Caco-2 (cell line): ENCODE results near the gene INPP4B. TPM values are rescaled to one million over a fixed set of nuclear protein-coding genes. Genes with fewer than 3 reads are reported as not detected.

ENCODE experiments used
- BruUV-seq: library from RNA; stranded (reverse); fragments of 400-500 nt; replicated peaks from 2 replicates; lab custom pipeline; 2021; lab: Mats Ljungman, UMichigan
- CTCF ChIA-PET: fragments of 300-600 bp; sonication (Branson Sonifier 250); formaldehyde crosslinking; loops from one replicate; lab custom pipeline; 2022; ENCODE audit warnings: antibody characterized with exemption; lab: Charles Lee
- POLR2A ChIA-PET: fragments of 300-600 bp; sonication (Branson Sonifier 250); formaldehyde crosslinking; loops from one replicate; lab custom pipeline; 2022; ENCODE audit warnings: antibody characterized with exemption; lab: Charles Lee
- DNase-seq, 2 experiments: peaks; one replicate each; pipeline versions ENCODE4 v3.0.0 to v3.0.0-alpha.2; 2020 to 2022
- H3K27me3 ChIP-seq: replicated peaks from 2 replicates; pipeline ENCODE4 v1.6.0; 2011; ENCODE audit warnings: low read length; ENCODE audit not compliant: control insufficient read depth, insufficient read depth
- H3K36me3 ChIP-seq: 2 replicates; pipeline ENCODE4 v1.5.1; 2011; ENCODE audit warnings: low read length; ENCODE audit not compliant: control insufficient read depth, insufficient read depth
- H3K4me1 ChIP-seq: fragments of 250-450 bp; sonication (Bioruptor Pico); 2 replicates; pipeline ENCODE4 v1.5.1; 2020; ENCODE audit warnings: mild to moderate bottlenecking
- H3K4me3 ChIP-seq: 2 replicates; pipeline ENCODE4 v1.5.1; 2011; ENCODE audit warnings: low read depth, mild to moderate bottlenecking, control low read depth, low read length
- H3K9me3 ChIP-seq: fragments of 250-450 bp; sonication (Bioruptor Pico); 2 replicates; pipeline ENCODE4 v1.5.1; 2020; ENCODE audit warnings: mild to moderate bottlenecking, moderate library complexity
- H3K27ac Mint-ChIP-seq: one replicate; pipeline ENCODE4 v1.8.0; 2022; ENCODE audit warnings: mixed read lengths; ENCODE audit not compliant: unreplicated experiment
- H3K27me3 Mint-ChIP-seq: one replicate; pipeline ENCODE4 v1.8.0; 2022; ENCODE audit warnings: mixed read lengths; ENCODE audit not compliant: insufficient read depth, unreplicated experiment
- H3K36me3 Mint-ChIP-seq: one replicate; pipeline ENCODE4 v1.8.0; 2022; ENCODE audit warnings: mild to moderate bottlenecking, mixed read lengths; ENCODE audit not compliant: insufficient read depth, unreplicated experiment
- H3K4me1 Mint-ChIP-seq: one replicate; pipeline ENCODE4 v1.8.0; 2022; ENCODE audit warnings: low read depth, mixed read lengths; ENCODE audit not compliant: unreplicated experiment
- H3K4me3 Mint-ChIP-seq: one replicate; pipeline ENCODE4 v1.8.0; 2022; ENCODE audit warnings: mild to moderate bottlenecking, moderate library complexity, mixed read lengths; ENCODE audit not compliant: unreplicated experiment
- H3K9me3 Mint-ChIP-seq: one replicate; pipeline ENCODE4 v1.8.0; 2022; ENCODE audit warnings: mixed read lengths; ENCODE audit not compliant: unreplicated experiment
- intact Hi-C: fragments of 100-400 bp; cut with micrococcal nuclease; formaldehyde crosslinking; loops from one replicate; pipeline ENCODE4 v1.10.0; 2022; ENCODE audit not compliant: unreplicated experiment
- total RNA-seq: library from RNA; stranded (reverse); gene quantifications from 2 replicates; pipeline ENCODE4 v1.2.3, GENCODE V29; 2022
- TF ChIP-seq, protein P1 (sequence below), 2 experiments: fragments of 200-600 bp in 1 of 2; IDR thresholded peaks; 1 replicate in 1 of 2; 2 replicates in 1 of 2; pipeline versions ENCODE4 v1.5.1 to v1.8.0; 2011 to 2022; ENCODE audit warnings: antibody characterized with exemption in 1 of 2, control low read depth in 1 of 2, inconsistent platforms in 1 of 2, low read depth in 1 of 2, low read length in 1 of 2, mild to moderate bottlenecking in 1 of 2, moderate library complexity in 1 of 2; ENCODE audit not compliant: insufficient read depth in 1 of 2, severe bottlenecking in 1 of 2, unreplicated experiment in 1 of 2

INPP4B gene
- total RNA-seq, 1 experiment from 2014 or later: 10.3 TPM

DNA sequence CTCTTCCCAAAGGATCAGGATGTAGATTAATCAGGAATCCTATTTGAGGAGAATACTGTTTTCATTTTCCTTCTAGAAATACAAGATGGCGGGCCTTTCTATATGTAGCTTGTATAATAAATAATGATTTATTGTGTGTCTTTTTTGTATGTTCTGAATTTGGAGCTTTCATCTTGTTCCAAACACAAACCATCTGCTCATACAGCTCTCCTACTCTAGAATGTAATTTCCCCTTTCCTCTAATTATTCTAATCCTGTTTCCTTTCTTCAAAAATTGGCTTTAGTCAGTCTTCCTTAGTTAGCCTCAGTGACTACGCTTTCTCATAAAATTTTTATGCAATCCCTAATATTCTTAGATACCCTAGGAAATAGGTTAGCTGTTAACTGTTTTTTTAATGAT is 422.2 kb downstream of the INPP4B start:
- H3K27ac Mint-ChIP-seq: no peak overlapping the region
- Histone ChIP-seq H3K36me3 (no peaks in the 10 kb centered on the region), H3K9me3 (no peaks in the 10 kb centered on the region; the same call in 1 of the 2 replicates), H3K4me1 (no peaks in the 10 kb centered on the region), H3K4me3 (no peak overlapping the region), H3K27me3 (no peaks in the 10 kb centered on the region)
- no peak overlapping the region for H3K4me3 Mint-ChIP-seq
- no peak for DNase-seq
- POLR2A ChIA-PET: no interaction called here
- H3K36me3 Mint-ChIP-seq: no peaks in the 10 kb centered on the region
- H3K27me3 Mint-ChIP-seq: no peaks in the 10 kb centered on the region
- CTCF ChIA-PET: no interaction called here
- intact Hi-C loops: no loop called here
- no peaks in the 10 kb centered on the region for H3K4me1 Mint-ChIP-seq
- H3K9me3 Mint-ChIP-seq: no peaks in the 10 kb centered on the region
- no TSS peak for BruUV-seq
- TF ChIP-seq, protein P1, sequence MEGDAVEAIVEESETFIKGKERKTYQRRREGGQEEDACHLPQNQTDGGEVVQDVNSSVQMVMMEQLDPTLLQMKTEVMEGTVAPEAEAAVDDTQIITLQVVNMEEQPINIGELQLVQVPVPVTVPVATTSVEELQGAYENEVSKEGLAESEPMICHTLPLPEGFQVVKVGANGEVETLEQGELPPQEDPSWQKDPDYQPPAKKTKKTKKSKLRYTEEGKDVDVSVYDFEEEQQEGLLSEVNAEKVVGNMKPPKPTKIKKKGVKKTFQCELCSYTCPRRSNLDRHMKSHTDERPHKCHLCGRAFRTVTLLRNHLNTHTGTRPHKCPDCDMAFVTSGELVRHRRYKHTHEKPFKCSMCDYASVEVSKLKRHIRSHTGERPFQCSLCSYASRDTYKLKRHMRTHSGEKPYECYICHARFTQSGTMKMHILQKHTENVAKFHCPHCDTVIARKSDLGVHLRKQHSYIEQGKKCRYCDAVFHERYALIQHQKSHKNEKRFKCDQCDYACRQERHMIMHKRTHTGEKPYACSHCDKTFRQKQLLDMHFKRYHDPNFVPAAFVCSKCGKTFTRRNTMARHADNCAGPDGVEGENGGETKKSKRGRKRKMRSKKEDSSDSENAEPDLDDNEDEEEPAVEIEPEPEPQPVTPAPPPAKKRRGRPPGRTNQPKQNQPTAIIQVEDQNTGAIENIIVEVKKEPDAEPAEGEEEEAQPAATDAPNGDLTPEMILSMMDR (IDR thresholded peaks at IDR 0.05; ENCODE audit: insufficient read depth in 1 of 2, low read depth in 1 of 2, low read length in 1 of 2, severe bottlenecking in 1 of 2, unreplicated experiment in 1 of 2): no peak

DNA sequence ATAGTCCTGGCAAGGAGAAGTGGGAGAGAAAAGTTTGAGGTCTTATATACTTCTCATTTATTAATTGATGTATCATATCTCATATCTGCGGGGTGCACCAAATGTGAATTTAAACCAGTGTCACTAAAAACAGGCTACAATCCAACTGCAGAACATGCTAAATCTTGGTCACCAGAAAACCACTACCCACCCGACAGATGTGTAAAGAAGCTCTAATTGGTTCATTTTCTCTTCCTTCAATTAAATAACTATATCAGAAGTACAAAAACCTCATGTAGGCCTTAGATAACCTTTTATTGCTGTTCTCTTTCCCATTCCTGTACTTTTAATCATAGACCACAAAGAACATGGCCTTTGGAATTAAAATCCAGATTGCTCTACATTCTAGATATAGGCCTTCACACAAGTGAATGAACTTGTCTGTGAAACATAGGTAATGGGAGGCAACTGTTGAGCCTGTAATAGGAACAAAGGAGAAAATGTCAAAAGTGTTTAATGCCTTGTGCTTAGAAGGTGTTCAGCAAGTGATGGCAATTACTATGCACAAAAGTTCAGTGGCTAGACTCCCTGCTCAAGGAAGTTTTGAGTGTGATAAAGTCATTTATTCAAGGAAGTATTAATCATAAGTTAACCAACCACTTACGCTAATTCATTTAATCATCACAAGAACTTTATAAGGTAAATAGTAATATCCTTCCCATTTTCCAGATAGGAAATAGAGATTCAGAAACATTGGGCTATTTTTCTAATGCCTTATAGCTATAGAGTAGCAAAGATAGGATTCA is 425.6 kb downstream of the INPP4B start:
- no peaks in the 10 kb centered on the region for H3K27me3 ChIP-seq
- H3K4me3 ChIP-seq: no peak overlapping the region
- BruUV-seq: no TSS peak
- CTCF ChIA-PET: no interaction called here
- H3K4me1 ChIP-seq: no peaks in the 10 kb centered on the region
- no peaks in the 10 kb centered on the region for H3K9me3 ChIP-seq
- H3K36me3 Mint-ChIP-seq: no peaks in the 10 kb centered on the region
- DNase-seq: no peak
- TF ChIP-seq, protein P1 (IDR thresholded peaks at IDR 0.05; ENCODE audit: insufficient read depth in 1 of 2, low read depth in 1 of 2, low read length in 1 of 2, severe bottlenecking in 1 of 2, unreplicated experiment in 1 of 2): no peak
- H3K4me1 Mint-ChIP-seq: no peaks in the 10 kb centered on the region
- H3K27ac Mint-ChIP-seq: no peak overlapping the region
- H3K36me3 ChIP-seq: no peaks in the 10 kb centered on the region
- intact Hi-C loops: no loop called here
- H3K4me3 Mint-ChIP-seq: no peak overlapping the region
- no peaks in the 10 kb centered on the region for H3K27me3 Mint-ChIP-seq
- H3K9me3 Mint-ChIP-seq: no peaks in the 10 kb centered on the region
- POLR2A ChIA-PET: no interaction called here

DNA sequence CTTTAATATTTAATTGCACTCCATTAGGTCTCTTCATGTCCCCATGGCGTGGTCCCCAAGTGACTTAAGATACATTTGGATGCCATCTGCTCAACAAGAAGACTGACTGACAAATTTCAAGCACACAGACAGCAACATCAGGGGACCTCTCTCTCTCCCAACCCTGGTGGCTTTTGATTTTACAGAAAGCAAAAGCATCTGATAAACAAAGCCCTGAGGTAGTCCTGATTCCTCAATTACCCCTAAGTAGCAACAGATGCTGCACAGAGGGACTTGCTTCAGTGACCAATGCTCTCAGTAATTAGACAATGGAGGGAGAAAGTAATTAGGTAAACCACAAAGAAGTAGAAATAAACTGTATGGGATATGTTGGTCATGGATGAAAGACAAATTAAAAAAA is 426.4 kb downstream of the INPP4B start:
- Histone ChIP-seq H3K4me1 (no peaks in the 10 kb centered on the region), H3K36me3 (no peaks in the 10 kb centered on the region), H3K27me3 (no peaks in the 10 kb centered on the region), H3K9me3 (no peaks in the 10 kb centered on the region), H3K4me3 (no peak overlapping the region)
- H3K4me3 Mint-ChIP-seq: no peak overlapping the region
- no peaks in the 10 kb centered on the region for H3K36me3 Mint-ChIP-seq
- ChIA-PET POLR2A (no interaction called here), CTCF (no interaction called here)
- no peaks in the 10 kb centered on the region for H3K27me3 Mint-ChIP-seq
- H3K4me1 Mint-ChIP-seq: no peaks in the 10 kb centered on the region
- no TSS peak for BruUV-seq
- intact Hi-C loops: no loop called here
- DNase-seq: no peak
- H3K27ac Mint-ChIP-seq: no peak overlapping the region
- TF ChIP-seq, protein P1 (IDR thresholded peaks at IDR 0.05; ENCODE audit: insufficient read depth in 1 of 2, low read depth in 1 of 2, low read length in 1 of 2, severe bottlenecking in 1 of 2, unreplicated experiment in 1 of 2): no peak
- H3K9me3 Mint-ChIP-seq: no peaks in the 10 kb centered on the region
